Panc1 (cell line): Measurements from ENCODE around the gene ITGB5.

Experiments used
- CTCF ChIP-seq: fragments of 450-650 bp; IDR thresholded peaks from 2 replicates; pipeline ENCODE4 v1.5.1; 2017; ENCODE audit warnings: mild to moderate bottlenecking
- POLR2AphosphoS5 ChIP-seq: IDR thresholded peaks from 2 replicates; pipeline ENCODE4 v1.6.1; 2012; ENCODE audit warnings: mild to moderate bottlenecking, low read depth, low read length, moderate library complexity
- SIN3A ChIP-seq: IDR thresholded peaks from 2 replicates; pipeline ENCODE4 v1.6.1; 2012; ENCODE audit warnings: low read depth, mild to moderate bottlenecking, low read length, moderate library complexity, borderline replicate concordance; ENCODE audit not compliant: insufficient read depth

- TF ChIP-seq CTCF (no peak), POLR2AphosphoS5 (no peak), SIN3A (no peak)
Measured at GRCh38 chr3:124851136-124851535, 36.0 kb downstream of the ITGB5 start.
